ENCODE data around the gene MANF. TPM values are rescaled to one million over a fixed set of nuclear protein-coding genes. Genes with fewer than 3 reads are reported as not detected.
"Not testable (repeated sequence)": the region's sequence is repeated elsewhere in the genome, so short reads cannot be mapped to it uniquely, and the experiment has no call there.

Gene MANF
- total RNA-seq, 1 donor from 2014 or later, result 118 TPM

DNA sequence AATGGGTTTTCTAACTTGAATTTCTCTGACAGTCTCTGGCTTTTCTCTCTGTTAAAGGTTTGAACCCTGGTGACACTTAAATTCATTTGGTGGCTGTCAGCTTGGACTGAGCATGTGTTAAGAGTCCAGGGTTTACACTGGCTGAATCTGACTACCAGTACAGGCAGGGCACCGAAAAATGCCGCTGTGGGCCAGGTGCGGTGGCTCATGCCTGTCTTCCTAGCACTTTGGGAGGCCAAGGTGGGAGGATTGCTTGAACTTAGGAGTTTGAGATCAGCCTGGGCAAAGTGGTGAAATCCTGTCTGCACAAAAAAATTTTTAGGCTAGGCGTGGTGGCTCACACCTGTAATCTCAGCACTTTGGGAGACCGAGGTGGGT is 1.8 kb downstream of the MANF start:
- H3K9me3 Mint-ChIP-seq (ENCODE audit: low read depth), result no peaks in the 10 kb centered on the region
- no peaks in the 10 kb centered on the region for H3K27me3 Mint-ChIP-seq (ENCODE audit: low read depth)
- H3K4me1 Mint-ChIP-seq (ENCODE audit: low read depth), result peaks cover 54% of the 10 kb centered on the region
- TF ChIP-seq CTCF (IDR thresholded peaks at IDR 0.05), result no peak
- H3K4me3 Mint-ChIP-seq (ENCODE audit: unreplicated experiment), result peak overlapping the region; percentile 97
- peaks cover 5% of the 10 kb centered on the region for H3K36me3 Mint-ChIP-seq (ENCODE audit: low read depth)
- peak overlapping the region; percentile 90 for H3K27ac Mint-ChIP-seq (ENCODE audit: unreplicated experiment)
- DNase-seq (ENCODE audit: low spot score), result no peak

DNA sequence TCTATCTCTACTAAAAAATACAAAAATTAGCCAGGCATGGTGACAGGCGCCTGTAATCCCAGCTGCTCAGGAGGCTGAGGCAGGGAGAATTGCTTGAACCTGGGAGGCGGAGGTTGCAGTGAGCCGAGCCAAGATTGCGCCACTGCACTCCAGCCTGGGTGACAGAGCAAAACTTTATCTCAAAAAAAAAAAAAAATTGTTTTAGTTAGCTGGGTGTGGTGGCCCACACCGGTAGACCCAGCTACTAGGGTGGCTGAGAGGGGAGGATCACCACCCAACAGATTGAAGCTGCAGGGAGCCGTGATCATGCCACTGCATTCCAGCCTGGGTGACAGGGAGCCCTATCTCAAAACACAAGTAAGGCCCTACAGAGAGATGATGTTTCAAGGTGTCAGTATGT is 2.2 kb downstream of the MANF start:
- not testable (repeated sequence) for DNase-seq (ENCODE audit: low spot score); H3K36me3 Mint-ChIP-seq (ENCODE audit: low read depth); H3K27me3 Mint-ChIP-seq (ENCODE audit: low read depth); H3K9me3 Mint-ChIP-seq (ENCODE audit: low read depth)
- Mint-ChIP-seq H3K4me1 (ENCODE audit: low read depth) (peaks cover 55% of the 10 kb centered on the region), H3K4me3 (ENCODE audit: unreplicated experiment) (peak overlapping the region; percentile 97), H3K27ac (ENCODE audit: unreplicated experiment) (peak overlapping the region; percentile 36)

- Mint-ChIP-seq H3K4me3 (ENCODE audit: unreplicated experiment) (peak overlapping the region; percentile 16), H3K27ac (ENCODE audit: unreplicated experiment) (peak overlapping the region; percentile 45), H3K4me1 (ENCODE audit: low read depth) (peaks cover 63% of the 10 kb centered on the region), H3K36me3 (ENCODE audit: low read depth) (peaks cover 11% of the 10 kb centered on the region), H3K9me3 (ENCODE audit: low read depth) (no peaks in the 10 kb centered on the region), H3K27me3 (ENCODE audit: low read depth) (no peaks in the 10 kb centered on the region)
- no peak for DNase-seq (ENCODE audit: low spot score)
- TF ChIP-seq CTCF (IDR thresholded peaks at IDR 0.05), result no peak
Measured at GRCh38 chr3:51388286-51389029, 3.4 kb downstream of the MANF start.

- Mint-ChIP-seq H3K36me3 (ENCODE audit: low read depth) (peaks cover 16% of the 10 kb centered on the region), H3K27ac (ENCODE audit: unreplicated experiment) (peak overlapping the region; percentile 74), H3K9me3 (ENCODE audit: low read depth) (no peaks in the 10 kb centered on the region), H3K27me3 (ENCODE audit: low read depth) (no peaks in the 10 kb centered on the region), H3K4me3 (ENCODE audit: unreplicated experiment) (no peak overlapping the region), H3K4me1 (ENCODE audit: low read depth) (peaks cover 63% of the 10 kb centered on the region)
- peak; percentile 84 for TF ChIP-seq CTCF (IDR thresholded peaks at IDR 0.05)
- no peak for DNase-seq (ENCODE audit: low spot score)
Measured at GRCh38 chr3:51389423-51390183, 4.5 kb downstream of the MANF start.

GRCh38 chr3:51390246-51391074 is 5.4 kb downstream of the MANF start:
- Mint-ChIP-seq H3K4me3 (ENCODE audit: unreplicated experiment) (peak overlapping the region; percentile 63), H3K27ac (ENCODE audit: unreplicated experiment) (peak overlapping the region; percentile 85), H3K4me1 (ENCODE audit: low read depth) (peaks cover 70% of the 10 kb centered on the region), H3K27me3 (ENCODE audit: low read depth) (no peaks in the 10 kb centered on the region), H3K9me3 (ENCODE audit: low read depth) (no peaks in the 10 kb centered on the region), H3K36me3 (ENCODE audit: low read depth) (peaks cover 21% of the 10 kb centered on the region)
- DNase-seq (ENCODE audit: low spot score), result no peak
- no peak for TF ChIP-seq CTCF (IDR thresholded peaks at IDR 0.05)
